ENCODE results near the gene RPL13. TPM values are rescaled to one million over a fixed set of nuclear protein-coding genes. Genes with fewer than 3 reads are reported as not detected.
A peak's percentile ranks its signal among the peaks of the same experiment; 100 is the strongest.

The RPL13 gene
- total and polyA plus RNA-seq, 9 of the 15 experiments (the other 6 are each of a cell fraction or from before 2014, with no cell fraction given), result 227 to 6,042 (median 1,633) TPM

DNA sequence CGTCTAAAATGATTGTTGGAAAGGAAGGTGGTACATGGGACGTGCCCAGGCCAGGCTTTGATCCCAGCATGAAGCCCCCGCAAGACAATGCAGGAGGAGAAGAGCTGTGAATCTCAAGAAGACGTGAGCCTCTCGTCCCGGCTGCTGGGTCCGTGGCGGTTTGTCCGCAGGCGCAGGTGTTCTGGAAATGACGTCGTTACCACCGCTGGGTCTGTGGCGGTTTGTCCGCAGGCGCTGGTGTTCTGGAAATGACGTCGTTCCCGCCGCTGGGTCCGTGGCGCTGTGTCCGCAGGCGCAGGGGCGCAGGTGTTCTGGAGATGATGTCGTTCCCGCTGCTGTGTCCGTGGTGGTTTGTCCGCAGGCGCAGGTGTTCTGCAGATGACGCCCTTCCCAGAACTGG, 38.2 kb upstream of the RPL13 start:
- H3K79me2 ChIP-seq (ENCODE audit: control insufficient read depth, insufficient read depth, low read length), result peaks cover 15% of the 10 kb centered on the region
- H3K9ac ChIP-seq (ENCODE audit: insufficient read depth in 1 of 2, low read depth in 2 of 2, low read length in 2 of 2), result peak overlapping the region in 1 of 2 experiments; percentile 38; a peak in 1 of 4 replicates
- no peak for DNase-seq (ENCODE audit: extremely low read depth in 1 of 4, low spot score in 3 of 4)
- peaks cover 0 to 13% of the 10 kb centered on the region in 2 experiments; a peak in 2 of 5 replicates for H3K4me1 ChIP-seq (replicated peaks in 1 of 2; ENCODE audit: control insufficient read depth in 2 of 2, insufficient read depth in 2 of 2, low read length in 2 of 2)
- no peaks in the 10 kb centered on the region for H4K20me1 ChIP-seq (replicated peaks; ENCODE audit: control insufficient read depth, insufficient read depth, low read length)
- 94% methylated on average over 15 of the region's 31 CpGs for WGBS (ENCODE audit: insufficient coverage, low coverage, missing lambda C conversion rate)
- H3K27me3 ChIP-seq (ENCODE audit: control insufficient read depth in 2 of 2, insufficient read depth in 2 of 2, low read length in 2 of 2), result no peaks in the 10 kb centered on the region
- POLR2A ChIA-PET, result interaction anchor here (0.6 kb wide), 1 partner anchor 499 kb away, joined by 3 read pairs; no protein-coding TSS in a partner anchor
- no peak overlapping the region for H3K4me3 ChIP-seq
- intact Hi-C loops (cut with micrococcal nuclease) (no loop called here), in situ Hi-C loops (cut with MboI) (no loop called here)
- no peak for FAIRE-seq
- no TSS peak for BruUV-seq (replicated peaks)
- peaks cover 3% of the 10 kb centered on the region for H3K9me1 ChIP-seq (ENCODE audit: control insufficient read depth, insufficient read depth, low read length)
- H2AFZ ChIP-seq (ENCODE audit: low read depth, low read length), result no peak overlapping the region
- H3K27ac ChIP-seq (ENCODE audit: extremely low read depth, low read depth, low read length), result no peak overlapping the region
- H3K4me2 ChIP-seq (ENCODE audit: insufficient read depth, low read length), result no peak overlapping the region
- no peaks in the 10 kb centered on the region for H3K9me3 ChIP-seq (replicated peaks; ENCODE audit: control insufficient read depth, insufficient read depth, low read depth, low read length)
- peaks cover 92% of the 10 kb centered on the region for H3K36me3 ChIP-seq (ENCODE audit: control insufficient read depth, insufficient read depth, low read length)
- no peak for ATAC-seq
- CTCF ChIA-PET (ENCODE audit: low intra/inter-chr PET ratio), result no interaction called here
- TF ChIP-seq, protein P1, sequence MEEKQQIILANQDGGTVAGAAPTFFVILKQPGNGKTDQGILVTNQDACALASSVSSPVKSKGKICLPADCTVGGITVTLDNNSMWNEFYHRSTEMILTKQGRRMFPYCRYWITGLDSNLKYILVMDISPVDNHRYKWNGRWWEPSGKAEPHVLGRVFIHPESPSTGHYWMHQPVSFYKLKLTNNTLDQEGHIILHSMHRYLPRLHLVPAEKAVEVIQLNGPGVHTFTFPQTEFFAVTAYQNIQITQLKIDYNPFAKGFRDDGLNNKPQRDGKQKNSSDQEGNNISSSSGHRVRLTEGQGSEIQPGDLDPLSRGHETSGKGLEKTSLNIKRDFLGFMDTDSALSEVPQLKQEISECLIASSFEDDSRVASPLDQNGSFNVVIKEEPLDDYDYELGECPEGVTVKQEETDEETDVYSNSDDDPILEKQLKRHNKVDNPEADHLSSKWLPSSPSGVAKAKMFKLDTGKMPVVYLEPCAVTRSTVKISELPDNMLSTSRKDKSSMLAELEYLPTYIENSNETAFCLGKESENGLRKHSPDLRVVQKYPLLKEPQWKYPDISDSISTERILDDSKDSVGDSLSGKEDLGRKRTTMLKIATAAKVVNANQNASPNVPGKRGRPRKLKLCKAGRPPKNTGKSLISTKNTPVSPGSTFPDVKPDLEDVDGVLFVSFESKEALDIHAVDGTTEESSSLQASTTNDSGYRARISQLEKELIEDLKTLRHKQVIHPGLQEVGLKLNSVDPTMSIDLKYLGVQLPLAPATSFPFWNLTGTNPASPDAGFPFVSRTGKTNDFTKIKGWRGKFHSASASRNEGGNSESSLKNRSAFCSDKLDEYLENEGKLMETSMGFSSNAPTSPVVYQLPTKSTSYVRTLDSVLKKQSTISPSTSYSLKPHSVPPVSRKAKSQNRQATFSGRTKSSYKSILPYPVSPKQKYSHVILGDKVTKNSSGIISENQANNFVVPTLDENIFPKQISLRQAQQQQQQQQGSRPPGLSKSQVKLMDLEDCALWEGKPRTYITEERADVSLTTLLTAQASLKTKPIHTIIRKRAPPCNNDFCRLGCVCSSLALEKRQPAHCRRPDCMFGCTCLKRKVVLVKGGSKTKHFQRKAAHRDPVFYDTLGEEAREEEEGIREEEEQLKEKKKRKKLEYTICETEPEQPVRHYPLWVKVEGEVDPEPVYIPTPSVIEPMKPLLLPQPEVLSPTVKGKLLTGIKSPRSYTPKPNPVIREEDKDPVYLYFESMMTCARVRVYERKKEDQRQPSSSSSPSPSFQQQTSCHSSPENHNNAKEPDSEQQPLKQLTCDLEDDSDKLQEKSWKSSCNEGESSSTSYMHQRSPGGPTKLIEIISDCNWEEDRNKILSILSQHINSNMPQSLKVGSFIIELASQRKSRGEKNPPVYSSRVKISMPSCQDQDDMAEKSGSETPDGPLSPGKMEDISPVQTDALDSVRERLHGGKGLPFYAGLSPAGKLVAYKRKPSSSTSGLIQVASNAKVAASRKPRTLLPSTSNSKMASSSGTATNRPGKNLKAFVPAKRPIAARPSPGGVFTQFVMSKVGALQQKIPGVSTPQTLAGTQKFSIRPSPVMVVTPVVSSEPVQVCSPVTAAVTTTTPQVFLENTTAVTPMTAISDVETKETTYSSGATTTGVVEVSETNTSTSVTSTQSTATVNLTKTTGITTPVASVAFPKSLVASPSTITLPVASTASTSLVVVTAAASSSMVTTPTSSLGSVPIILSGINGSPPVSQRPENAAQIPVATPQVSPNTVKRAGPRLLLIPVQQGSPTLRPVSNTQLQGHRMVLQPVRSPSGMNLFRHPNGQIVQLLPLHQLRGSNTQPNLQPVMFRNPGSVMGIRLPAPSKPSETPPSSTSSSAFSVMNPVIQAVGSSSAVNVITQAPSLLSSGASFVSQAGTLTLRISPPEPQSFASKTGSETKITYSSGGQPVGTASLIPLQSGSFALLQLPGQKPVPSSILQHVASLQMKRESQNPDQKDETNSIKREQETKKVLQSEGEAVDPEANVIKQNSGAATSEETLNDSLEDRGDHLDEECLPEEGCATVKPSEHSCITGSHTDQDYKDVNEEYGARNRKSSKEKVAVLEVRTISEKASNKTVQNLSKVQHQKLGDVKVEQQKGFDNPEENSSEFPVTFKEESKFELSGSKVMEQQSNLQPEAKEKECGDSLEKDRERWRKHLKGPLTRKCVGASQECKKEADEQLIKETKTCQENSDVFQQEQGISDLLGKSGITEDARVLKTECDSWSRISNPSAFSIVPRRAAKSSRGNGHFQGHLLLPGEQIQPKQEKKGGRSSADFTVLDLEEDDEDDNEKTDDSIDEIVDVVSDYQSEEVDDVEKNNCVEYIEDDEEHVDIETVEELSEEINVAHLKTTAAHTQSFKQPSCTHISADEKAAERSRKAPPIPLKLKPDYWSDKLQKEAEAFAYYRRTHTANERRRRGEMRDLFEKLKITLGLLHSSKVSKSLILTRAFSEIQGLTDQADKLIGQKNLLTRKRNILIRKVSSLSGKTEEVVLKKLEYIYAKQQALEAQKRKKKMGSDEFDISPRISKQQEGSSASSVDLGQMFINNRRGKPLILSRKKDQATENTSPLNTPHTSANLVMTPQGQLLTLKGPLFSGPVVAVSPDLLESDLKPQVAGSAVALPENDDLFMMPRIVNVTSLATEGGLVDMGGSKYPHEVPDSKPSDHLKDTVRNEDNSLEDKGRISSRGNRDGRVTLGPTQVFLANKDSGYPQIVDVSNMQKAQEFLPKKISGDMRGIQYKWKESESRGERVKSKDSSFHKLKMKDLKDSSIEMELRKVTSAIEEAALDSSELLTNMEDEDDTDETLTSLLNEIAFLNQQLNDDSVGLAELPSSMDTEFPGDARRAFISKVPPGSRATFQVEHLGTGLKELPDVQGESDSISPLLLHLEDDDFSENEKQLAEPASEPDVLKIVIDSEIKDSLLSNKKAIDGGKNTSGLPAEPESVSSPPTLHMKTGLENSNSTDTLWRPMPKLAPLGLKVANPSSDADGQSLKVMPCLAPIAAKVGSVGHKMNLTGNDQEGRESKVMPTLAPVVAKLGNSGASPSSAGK (IDR thresholded peaks at IDR 0.05), result no peak
- TF ChIP-seq RBFOX2 (IDR thresholded peaks at IDR 0.05; ENCODE audit: low read depth, low read length), result 0 out of 2 replicates have a peak, but pooled peaks have one; percentile 18
- no peak for TF ChIP-seq ZNF696 (CRISPR knock-in tag; conservative IDR thresholded peaks at IDR 0.05)
- TF ChIP-seq, protein P2, sequence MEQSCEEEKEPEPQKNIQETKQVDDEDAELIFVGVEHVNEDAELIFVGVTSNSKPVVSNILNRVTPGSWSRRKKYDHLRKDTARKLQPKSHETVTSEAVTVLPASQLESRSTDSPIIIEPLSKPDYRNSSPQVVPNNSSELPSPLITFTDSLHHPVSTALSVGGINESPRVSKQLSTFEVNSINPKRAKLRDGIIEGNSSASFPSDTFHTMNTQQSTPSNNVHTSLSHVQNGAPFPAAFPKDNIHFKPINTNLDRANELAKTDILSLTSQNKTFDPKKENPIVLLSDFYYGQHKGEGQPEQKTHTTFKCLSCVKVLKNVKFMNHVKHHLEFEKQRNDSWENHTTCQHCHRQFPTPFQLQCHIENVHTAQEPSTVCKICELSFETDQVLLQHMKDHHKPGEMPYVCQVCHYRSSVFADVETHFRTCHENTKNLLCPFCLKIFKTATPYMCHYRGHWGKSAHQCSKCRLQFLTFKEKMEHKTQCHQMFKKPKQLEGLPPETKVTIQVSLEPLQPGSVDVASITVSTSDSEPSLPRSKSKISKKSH (CRISPR knock-in tag; IDR thresholded peaks at IDR 0.05), result no peak
- no peak for TF ChIP-seq SETDB1 (IDR thresholded peaks at IDR 0.05; ENCODE audit: low read length)
- TF ChIP-seq GATAD2A (IDR thresholded peaks at IDR 0.05), result no peak
- TF ChIP-seq ARNT (IDR thresholded peaks at IDR 0.05), result no peak
- peak; percentile 45; the same call in 1 of the 2 replicates for TF ChIP-seq POLR2G (IDR thresholded peaks at IDR 0.05; ENCODE audit: low read depth, low read length)
